ENCODE results near the gene FAM32A.

The FAM32A gene

GRCh38 chr19:16201011-16201391 lies 15.8 kb downstream of the FAM32A start:
- Histone ChIP-seq H3K4me3 (no peak overlapping the region), H3K27ac (no peak overlapping the region)
- DNase-seq (ENCODE audit: low spot score), result no peak
- TF ChIP-seq, protein P1, sequence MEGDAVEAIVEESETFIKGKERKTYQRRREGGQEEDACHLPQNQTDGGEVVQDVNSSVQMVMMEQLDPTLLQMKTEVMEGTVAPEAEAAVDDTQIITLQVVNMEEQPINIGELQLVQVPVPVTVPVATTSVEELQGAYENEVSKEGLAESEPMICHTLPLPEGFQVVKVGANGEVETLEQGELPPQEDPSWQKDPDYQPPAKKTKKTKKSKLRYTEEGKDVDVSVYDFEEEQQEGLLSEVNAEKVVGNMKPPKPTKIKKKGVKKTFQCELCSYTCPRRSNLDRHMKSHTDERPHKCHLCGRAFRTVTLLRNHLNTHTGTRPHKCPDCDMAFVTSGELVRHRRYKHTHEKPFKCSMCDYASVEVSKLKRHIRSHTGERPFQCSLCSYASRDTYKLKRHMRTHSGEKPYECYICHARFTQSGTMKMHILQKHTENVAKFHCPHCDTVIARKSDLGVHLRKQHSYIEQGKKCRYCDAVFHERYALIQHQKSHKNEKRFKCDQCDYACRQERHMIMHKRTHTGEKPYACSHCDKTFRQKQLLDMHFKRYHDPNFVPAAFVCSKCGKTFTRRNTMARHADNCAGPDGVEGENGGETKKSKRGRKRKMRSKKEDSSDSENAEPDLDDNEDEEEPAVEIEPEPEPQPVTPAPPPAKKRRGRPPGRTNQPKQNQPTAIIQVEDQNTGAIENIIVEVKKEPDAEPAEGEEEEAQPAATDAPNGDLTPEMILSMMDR (IDR thresholded peaks at IDR 0.05), result no peak

GRCh38 chr19:16202320-16203255 lies 17.4 kb downstream of the FAM32A start:
- H3K27ac ChIP-seq, result no peak overlapping the region
- TF ChIP-seq, protein P1 (IDR thresholded peaks at IDR 0.05), result no peak
- DNase-seq (ENCODE audit: low spot score), result no peak
- H3K4me3 ChIP-seq, result no peak overlapping the region

DNA sequence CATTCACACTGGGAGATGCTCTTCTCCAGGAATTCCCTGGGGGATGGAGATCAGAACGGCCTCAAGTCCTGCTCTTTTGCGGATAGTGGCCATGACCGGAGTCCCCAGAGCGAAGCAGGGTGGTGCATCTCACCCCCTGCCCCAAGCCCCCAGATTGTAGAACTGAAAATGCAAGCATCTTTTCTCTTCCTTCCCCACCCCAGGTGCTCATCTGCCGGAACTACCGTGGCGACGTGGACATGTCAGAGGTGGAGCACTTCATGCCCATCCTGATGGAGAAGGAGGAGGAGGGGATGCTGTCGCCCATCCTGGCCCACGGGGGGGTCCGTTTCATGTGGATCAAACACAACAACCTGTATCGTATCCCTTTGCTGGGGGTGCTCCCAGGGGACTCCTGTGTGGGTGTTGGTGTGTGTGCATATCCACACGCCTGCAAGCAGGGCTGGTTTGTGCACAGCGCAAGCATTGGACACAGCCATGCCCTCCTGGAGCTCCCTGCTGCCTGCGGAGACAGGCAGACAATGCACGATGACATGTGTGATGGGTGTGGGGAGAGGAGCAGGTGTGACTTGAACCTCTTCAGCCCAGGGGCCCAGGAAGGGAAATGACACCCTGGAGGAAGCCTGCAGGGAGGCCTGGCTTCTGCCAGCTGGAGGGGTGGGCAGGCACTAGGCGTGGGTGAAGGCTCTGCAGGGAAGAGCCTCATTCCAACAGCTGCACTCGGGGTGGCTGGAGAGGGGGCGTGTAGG lies 18.2 kb downstream of the FAM32A start:
- no peak overlapping the region for H3K27ac ChIP-seq
- no peak for DNase-seq (ENCODE audit: low spot score)
- TF ChIP-seq, protein P1 (IDR thresholded peaks at IDR 0.05), result no peak
- no peak overlapping the region for H3K4me3 ChIP-seq

GRCh38 chr19:16204005-16204294 lies 18.7 kb downstream of the FAM32A start:
- no peak overlapping the region for H3K4me3 ChIP-seq
- TF ChIP-seq, protein P1 (IDR thresholded peaks at IDR 0.05), result no peak
- no peak overlapping the region for H3K27ac ChIP-seq
- DNase-seq (ENCODE audit: low spot score), result no peak

GRCh38 chr19:16205205-16206045 lies 20.2 kb downstream of the FAM32A start:
- H3K27ac ChIP-seq, result no peak overlapping the region
- TF ChIP-seq, protein P1 (IDR thresholded peaks at IDR 0.05), result no peak
- no peak overlapping the region for H3K4me3 ChIP-seq
- no peak for DNase-seq (ENCODE audit: low spot score)

- Histone ChIP-seq H3K4me3 (no peak overlapping the region), H3K27ac (no peak overlapping the region)
- TF ChIP-seq, protein P1 (IDR thresholded peaks at IDR 0.05), result no peak
- no peak for DNase-seq (ENCODE audit: low spot score)
Measured at GRCh38 chr19:16206046-16206605, 20.9 kb downstream of the FAM32A start.
